ENCODE measurements around the gene MANEAL. TPM values are rescaled to one million over a fixed set of nuclear protein-coding genes. Genes with fewer than 3 reads are reported as not detected.

MANEAL gene
- total RNA-seq, 1 donor from 2014 or later, result 1.4 TPM

- peaks cover 10% of the 10 kb centered on the region for H3K27me3 ChIP-seq (ENCODE audit: insufficient read depth, low read length)
- H3K4me1 ChIP-seq (ENCODE audit: insufficient read depth, low read length), result no peaks in the 10 kb centered on the region
- Mint-ChIP-seq H3K27ac (ENCODE audit: unreplicated experiment) (no peak overlapping the region), H3K27me3 (ENCODE audit: low read depth, unreplicated experiment) (peaks cover 61% of the 10 kb centered on the region), H3K36me3 (ENCODE audit: low read depth, unreplicated experiment) (no peaks in the 10 kb centered on the region), H3K9me3 (ENCODE audit: unreplicated experiment) (peaks cover 8% of the 10 kb centered on the region), H3K4me1 (ENCODE audit: low read depth, unreplicated experiment) (no peaks in the 10 kb centered on the region), H3K4me3 (ENCODE audit: unreplicated experiment) (no peak overlapping the region)
- H3K9me3 ChIP-seq (ENCODE audit: insufficient read depth, low read depth, low read length), result peaks cover 4% of the 10 kb centered on the region
- TF ChIP-seq, protein P1, sequence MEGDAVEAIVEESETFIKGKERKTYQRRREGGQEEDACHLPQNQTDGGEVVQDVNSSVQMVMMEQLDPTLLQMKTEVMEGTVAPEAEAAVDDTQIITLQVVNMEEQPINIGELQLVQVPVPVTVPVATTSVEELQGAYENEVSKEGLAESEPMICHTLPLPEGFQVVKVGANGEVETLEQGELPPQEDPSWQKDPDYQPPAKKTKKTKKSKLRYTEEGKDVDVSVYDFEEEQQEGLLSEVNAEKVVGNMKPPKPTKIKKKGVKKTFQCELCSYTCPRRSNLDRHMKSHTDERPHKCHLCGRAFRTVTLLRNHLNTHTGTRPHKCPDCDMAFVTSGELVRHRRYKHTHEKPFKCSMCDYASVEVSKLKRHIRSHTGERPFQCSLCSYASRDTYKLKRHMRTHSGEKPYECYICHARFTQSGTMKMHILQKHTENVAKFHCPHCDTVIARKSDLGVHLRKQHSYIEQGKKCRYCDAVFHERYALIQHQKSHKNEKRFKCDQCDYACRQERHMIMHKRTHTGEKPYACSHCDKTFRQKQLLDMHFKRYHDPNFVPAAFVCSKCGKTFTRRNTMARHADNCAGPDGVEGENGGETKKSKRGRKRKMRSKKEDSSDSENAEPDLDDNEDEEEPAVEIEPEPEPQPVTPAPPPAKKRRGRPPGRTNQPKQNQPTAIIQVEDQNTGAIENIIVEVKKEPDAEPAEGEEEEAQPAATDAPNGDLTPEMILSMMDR (IDR thresholded peaks at IDR 0.05; ENCODE audit: insufficient read depth, low read depth, low read length), result no peak
- no peak for TF ChIP-seq EZH2 (IDR thresholded peaks at IDR 0.05; ENCODE audit: insufficient read depth, low read length)
- H3K27ac ChIP-seq (ENCODE audit: low read depth, low read length), result no peak overlapping the region
- no peak overlapping the region for H3K4me2 ChIP-seq (ENCODE audit: low read length)
- H3K4me3 ChIP-seq (ENCODE audit: insufficient read depth, low read depth, low read length), result no peak overlapping the region
- FAIRE-seq (no peak), DNase-seq (ENCODE audit: low read depth) (no peak)
- H3K36me3 ChIP-seq (ENCODE audit: insufficient read depth, low read length), result no peaks in the 10 kb centered on the region
- no peaks in the 10 kb centered on the region for H4K20me1 ChIP-seq (ENCODE audit: insufficient read depth, low read length)
- no peaks in the 10 kb centered on the region for H3K79me2 ChIP-seq (ENCODE audit: insufficient read depth, low read length)
- H3K9ac ChIP-seq (ENCODE audit: low read length), result no peak overlapping the region
- no peak overlapping the region for H2AFZ ChIP-seq (ENCODE audit: low read depth, low read length)
These were observed 16.6 kb upstream of the MANEAL start for GRCh38 chr1:37776946-37777516.

DNA sequence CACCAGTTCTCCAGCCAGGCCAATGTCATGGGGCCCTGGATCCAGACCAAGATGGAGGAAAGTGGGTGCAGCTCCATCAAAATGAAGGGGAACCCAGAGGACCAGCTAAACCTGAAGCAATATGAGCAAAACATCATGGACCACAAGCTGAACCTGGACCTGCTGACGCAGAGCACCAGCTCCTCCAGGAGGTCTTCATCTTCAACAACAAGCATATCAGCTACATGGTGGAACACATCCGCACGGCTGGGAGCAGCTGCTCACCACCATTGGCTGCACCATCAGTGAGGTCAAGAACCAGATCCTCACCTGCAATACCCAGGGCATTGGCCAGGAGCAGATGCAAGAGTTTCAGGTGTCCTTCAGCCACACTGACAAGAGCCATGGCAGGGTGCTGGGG is 15.0 kb upstream of the MANEAL start:
- H4K20me1 ChIP-seq (ENCODE audit: insufficient read depth, low read length), result no peaks in the 10 kb centered on the region
- FAIRE-seq, result no peak
- H3K4me2 ChIP-seq (ENCODE audit: low read length), result no peak overlapping the region
- H3K4me3 Mint-ChIP-seq (ENCODE audit: unreplicated experiment), result no peak overlapping the region
- TF ChIP-seq EZH2 (IDR thresholded peaks at IDR 0.05; ENCODE audit: insufficient read depth, low read length), result no peak
- TF ChIP-seq, protein P1 (IDR thresholded peaks at IDR 0.05; ENCODE audit: insufficient read depth, low read depth, low read length), result no peak
- no peak overlapping the region for H2AFZ ChIP-seq (ENCODE audit: low read depth, low read length)
- peaks cover 2% of the 10 kb centered on the region for H3K9me3 Mint-ChIP-seq (ENCODE audit: unreplicated experiment)
- no peaks in the 10 kb centered on the region for H3K36me3 ChIP-seq (ENCODE audit: insufficient read depth, low read length)
- H3K79me2 ChIP-seq (ENCODE audit: insufficient read depth, low read length), result no peaks in the 10 kb centered on the region
- no peak overlapping the region for H3K27ac Mint-ChIP-seq (ENCODE audit: unreplicated experiment)
- H3K27ac ChIP-seq (ENCODE audit: low read depth, low read length), result no peak overlapping the region
- peaks cover 57% of the 10 kb centered on the region for H3K27me3 Mint-ChIP-seq (ENCODE audit: low read depth, unreplicated experiment)
- DNase-seq (ENCODE audit: low read depth), result no peak
- no peaks in the 10 kb centered on the region for H3K36me3 Mint-ChIP-seq (ENCODE audit: low read depth, unreplicated experiment)
- H3K9ac ChIP-seq (ENCODE audit: low read length), result no peak overlapping the region
- no peak overlapping the region for H3K4me3 ChIP-seq (ENCODE audit: insufficient read depth, low read depth, low read length)
- no peaks in the 10 kb centered on the region for H3K4me1 Mint-ChIP-seq (ENCODE audit: low read depth, unreplicated experiment)
- peaks cover 10% of the 10 kb centered on the region for H3K27me3 ChIP-seq (ENCODE audit: insufficient read depth, low read length)
- peaks cover 4% of the 10 kb centered on the region for H3K9me3 ChIP-seq (ENCODE audit: insufficient read depth, low read depth, low read length)
- no peaks in the 10 kb centered on the region for H3K4me1 ChIP-seq (ENCODE audit: insufficient read depth, low read length)

GRCh38 chr1:37782491-37782890 is 11.2 kb upstream of the MANEAL start:
- TF ChIP-seq, protein P1 (IDR thresholded peaks at IDR 0.05; ENCODE audit: insufficient read depth, low read depth, low read length), result no peak
- TF ChIP-seq EZH2 (IDR thresholded peaks at IDR 0.05; ENCODE audit: insufficient read depth, low read length), result no peak
- FAIRE-seq (no peak), DNase-seq (ENCODE audit: low read depth) (no peak)
- H3K36me3 Mint-ChIP-seq (ENCODE audit: low read depth, unreplicated experiment), result no peaks in the 10 kb centered on the region
- no peaks in the 10 kb centered on the region for H4K20me1 ChIP-seq (ENCODE audit: insufficient read depth, low read length)
- H2AFZ ChIP-seq (ENCODE audit: low read depth, low read length), result no peak overlapping the region
- H3K9ac ChIP-seq (ENCODE audit: low read length), result no peak overlapping the region
- no peaks in the 10 kb centered on the region for H3K36me3 ChIP-seq (ENCODE audit: insufficient read depth, low read length)
- no peak overlapping the region for H3K27ac ChIP-seq (ENCODE audit: low read depth, low read length)
- H3K79me2 ChIP-seq (ENCODE audit: insufficient read depth, low read length), result no peaks in the 10 kb centered on the region
- H3K4me1 Mint-ChIP-seq (ENCODE audit: low read depth, unreplicated experiment), result no peaks in the 10 kb centered on the region
- H3K27me3 Mint-ChIP-seq (ENCODE audit: low read depth, unreplicated experiment), result peaks cover 64% of the 10 kb centered on the region
- H3K4me3 Mint-ChIP-seq (ENCODE audit: unreplicated experiment), result no peak overlapping the region
- no peaks in the 10 kb centered on the region for H3K9me3 Mint-ChIP-seq (ENCODE audit: unreplicated experiment)
- no peak overlapping the region for H3K27ac Mint-ChIP-seq (ENCODE audit: unreplicated experiment)
- no peaks in the 10 kb centered on the region for H3K4me1 ChIP-seq (ENCODE audit: insufficient read depth, low read length)
- peaks cover 4% of the 10 kb centered on the region for H3K9me3 ChIP-seq (ENCODE audit: insufficient read depth, low read depth, low read length)
- H3K4me2 ChIP-seq (ENCODE audit: low read length), result no peak overlapping the region
- no peak overlapping the region for H3K4me3 ChIP-seq (ENCODE audit: insufficient read depth, low read depth, low read length)
- H3K27me3 ChIP-seq (ENCODE audit: insufficient read depth, low read length), result peaks cover 10% of the 10 kb centered on the region

Measured in astrocyte (in vitro differentiated cells and primary cell).